Heart right ventricle (tissue), 16 donors: ENCODE data around the gene MBD3. TPM values are rescaled to one million over a fixed set of nuclear protein-coding genes. Genes with fewer than 3 reads are reported as not detected.

Experiments
- ATAC-seq, 8 donors: fragments of 200-7000 bp; cut with Tn5 transposase; one replicate each; pipeline ENCODE4 v1.9.1; 2020; ENCODE audit warnings: mild to moderate bottlenecking in 8 of 8, moderate library complexity in 8 of 8, moderate number of reproducible peaks in 1 of 8
- DNase-seq, 2 donors: peaks; one replicate each; pipeline ENCODE4 v3.0.0-alpha.2; 2020
- H3K27ac ChIP-seq, 10 donors: fragments of 200-600 bp; sonication (generic) in 2 of 10; one replicate each; pipeline versions ENCODE4 v1.5.0 to v1.8.0; 2020 to 2022; ENCODE audit warnings: mild to moderate bottlenecking in 3 of 10
- H3K27me3 ChIP-seq, 7 donors: fragments of 200-600 bp; one replicate each; pipeline ENCODE4 v1.8.0; 2021 to 2022; ENCODE audit warnings: mild to moderate bottlenecking in 2 of 7
- H3K36me3 ChIP-seq, 9 donors: fragments of 200-600 bp; sonication (generic) in 1 of 9; one replicate each; pipeline versions ENCODE4 v1.5.0 to v1.8.0; 2020 to 2022; ENCODE audit warnings: mild to moderate bottlenecking in 2 of 9
- H3K4me1 ChIP-seq, 9 donors: fragments of 200-600 bp; sonication (generic) in 1 of 9; one replicate each; pipeline versions ENCODE4 v1.5.0 to v1.8.0; 2020 to 2022; ENCODE audit warnings: mild to moderate bottlenecking in 4 of 9
- H3K4me3 ChIP-seq, 10 donors: fragments of 200-600 bp; sonication (generic) in 2 of 10; one replicate each; pipeline versions ENCODE4 v1.5.0 to v1.8.0; 2020 to 2022; ENCODE audit warnings: mild to moderate bottlenecking in 7 of 10, moderate library complexity in 2 of 10
- H3K9me3 ChIP-seq, 11 donors: fragments of 200-600 bp in 10 of 11; sonication (generic) in 2 of 11; one replicate each; pipeline versions ENCODE4 v1.5.0 to v1.8.0; 2013 to 2022; ENCODE audit warnings: mild to moderate bottlenecking in 2 of 11, control low read depth in 1 of 11, moderate library complexity in 1 of 11
- CTCF ChIP-seq, 9 donors: fragments of 200-600 bp; sonication (generic) in 2 of 9; IDR thresholded peaks; one replicate each; pipeline versions ENCODE4 v1.5.0 to v1.8.0; 2021 to 2022; ENCODE audit warnings: antibody characterized with exemption in 9 of 9, mild to moderate bottlenecking in 5 of 9, moderate library complexity in 1 of 9
- WGBS, 2 donors: extraction: QIAGEN DNeasy Blood & Tissue Kit; methylation state at CpG; one replicate each; pipeline ENCODE4 v1.1.7; 2013; ENCODE audit warnings: inconsistent platforms in 1 of 2; 5-methylcytosine and 5-hydroxymethylcytosine counted together
- intact Hi-C, 10 donors: fragments of 100-400 bp; cut with DNase I; formaldehyde crosslinking; loops; one replicate each; pipeline versions ENCODE4 v1.11.1 to v1.14.2; 2022
- polyA plus RNA-seq, 2 donors: library from polyadenylated mRNA; stranded (reverse); fragments of 200-250 nt; gene quantifications; one replicate each; pipeline ENCODE4 v1.2.3, GENCODE V29; 2013
- total RNA-seq, 10 donors: library from RNA; stranded (reverse); fragmentation: NEBNext Ultra II Directional in 3 of 10; extraction: Animal tissue kit (Norgen Biotek cat#: 25700) in 3 of 10; gene quantifications; one replicate each; pipeline versions ENCODE4 v1.2.1 to v1.2.4, GENCODE V29; 2021 to 2023
- donor health status: Arrhythmogenic right ventricular cardiomyopathy.
- donor health status: ischemic (EF 13 %, LVEDD 7.1; RV severe dilation, severe dysfunction).
- donor health status: healthy with polysubstance abuse.
- donor health status: DM: no; HTN: yes; CAD: no.
- donor health status: DM: no; HTN: no; CAD: no.
- donor health status: ischemic (EF 25% LVEDD 6.9; RV normal size, moderate dysfunction).
- donor health status: ischemic (EF 25% LVEDD 5.7; RV mildly dilated, moderate dysfunction).
- donor health status: healthy.
- donor health status: DM: yes; HTN: yes; CAD: no.
- donor health status: Ischemic cardiomyopathy.
- donor health status: ischemic (EF 35%, LVEDD 5.7; RV mildly dilated, moderate dysfunction).
- donor health status: nonischemic (EF 11% LVEDD 7.7; RV severe dilation, severe dysfunction).
- donor health status: DM: yes; HTN: yes; CAD: no.
- donor health status: PGD.
- donor health status: ischemic (EF 29% LVEDD 5.4; RV normal size, mild dysfunction).
- donor health status: nonischemic (EF 23%, LVEDD 6.1; RV moderate dilation, normal function).

Gene MBD3
- total and polyA plus RNA-seq, 12 donors, result 34.5 to 125 (median 52.4) TPM

- Histone ChIP-seq H3K9me3 (no peaks in the 10 kb centered on the region), H3K27me3 (no peaks in the 10 kb centered on the region), H3K27ac (peak overlapping the region in 1 of 10 donors; percentile 46), H3K36me3 (peaks cover 0 to 46% (median 5%) of the 10 kb centered on the region in 9 donors), H3K4me3 (peak overlapping the region in 1 of 10 donors; percentile 31), H3K4me1 (peaks cover 3 to 33% (median 17%) of the 10 kb centered on the region in 9 donors)
- TF ChIP-seq CTCF (IDR thresholded peaks at IDR 0.05), result no peak
- intact Hi-C loops, result loop anchor here in 9 of 10 donors (2.0 to 10.0 kb wide), 6 partner anchors 38 to 156 kb away; partner anchors contain the start of gene TCF3 (in 5 of the 9)
- ATAC-seq (no peak), DNase-seq (no peak)
- 43 to 54% methylated on average over 10 of the region's 10 CpGs for WGBS, 2 donors
These were observed 16.4 kb upstream of the MBD3 start for GRCh38 chr19:1609103-1609396.

- Histone ChIP-seq H3K27ac (peak overlapping the region in 1 of 10 donors; percentile 46), H3K36me3 (peaks cover 0 to 41% (median 5%) of the 10 kb centered on the region in 9 donors), H3K27me3 (no peaks in the 10 kb centered on the region), H3K4me3 (peak overlapping the region in 1 of 10 donors; percentile 31), H3K4me1 (peaks cover 5 to 38% (median 22%) of the 10 kb centered on the region in 9 donors), H3K9me3 (no peaks in the 10 kb centered on the region)
- intact Hi-C loops, result loop anchor here in 9 of 10 donors (2.0 to 10.0 kb wide), 6 partner anchors 39 to 156 kb away; partner anchors contain the start of gene TCF3 (in 5 of the 9)
- 60 to 80% methylated on average over 23 of the region's 23 CpGs for WGBS, 2 donors
- no peak for TF ChIP-seq CTCF (IDR thresholded peaks at IDR 0.05)
- no peak for DNase-seq
- ATAC-seq, result no peak
These were observed 15.9 kb upstream of the MBD3 start for GRCh38 chr19:1608359-1609102.

GRCh38 chr19:1606138-1606651 is 13.5 kb upstream of the MBD3 start:
- DNase-seq, result no peak
- H3K4me1 ChIP-seq, result peaks cover 12 to 49% (median 35%) of the 10 kb centered on the region in 9 donors
- no peaks in the 10 kb centered on the region for H3K9me3 ChIP-seq
- H3K36me3 ChIP-seq, result peaks cover 0 to 29% (median 6%) of the 10 kb centered on the region in 9 donors
- TF ChIP-seq CTCF (IDR thresholded peaks at IDR 0.05), result no peak
- H3K4me3 ChIP-seq, result peak overlapping the region; percentile 23 to 100 (median 94)
- no peaks in the 10 kb centered on the region for H3K27me3 ChIP-seq
- intact Hi-C loops, result loop anchor here in 9 of 10 donors (2.0 to 10.0 kb wide), 6 partner anchors 41 to 159 kb away; partner anchors contain the start of gene TCF3 (in 6 of the 9)
- peak in 3 of 8 donors; percentile 1 to 15 (median 1) for ATAC-seq
- 13 to 18% methylated on average over 16 of the region's 16 CpGs for WGBS, 2 donors
- H3K27ac ChIP-seq, result peak overlapping the region; percentile 88 to 100 (median 97)

- TF ChIP-seq CTCF (IDR thresholded peaks at IDR 0.05), result peak; percentile 20 to 76 (median 59)
- H3K4me1 ChIP-seq, result peaks cover 12 to 49% (median 35%) of the 10 kb centered on the region in 9 donors
- peaks cover 0 to 25% (median 6%) of the 10 kb centered on the region in 9 donors for H3K36me3 ChIP-seq
- intact Hi-C loops, result loop anchor here in 9 of 10 donors (1.0 to 10.0 kb wide), 8 partner anchors 12 to 159 kb away; partner anchors contain the start of gene TCF3 (in 6 of the 9)
- peak within 1 kb of the TSS; percentile 88 to 100 (median 97) for H3K27ac ChIP-seq
- WGBS, 2 donors, result 0% methylated on average over 66 to 79 of the region's 79 CpGs
- H3K9me3 ChIP-seq, result no peaks in the 10 kb centered on the region
- H3K27me3 ChIP-seq, result no peaks in the 10 kb centered on the region
- H3K4me3 ChIP-seq, result peak within 1 kb of the TSS; percentile 92 to 100 (median 96)
- DNase-seq (peak; percentile 94 to 96), ATAC-seq (peak; percentile 94 to 98 (median 97))
These were observed 12.8 kb upstream of the MBD3 start, which contains the start of gene UQCR11 for GRCh38 chr19:1605236-1606137. UQCR11 (minus strand) TSS chr19:1605462; CDS start chr19:1605409, 53 bp downstream.
